Left renal pelvis (tissue), 4 donors: ENCODE measurements around the gene MYOF. TPM values are rescaled to one million over a fixed set of nuclear protein-coding genes. Genes with fewer than 3 reads are reported as not detected.

Source experiments
- DNase-seq, 4 donors: peaks; one replicate each; pipeline ENCODE4 v3.0.0-alpha.2; 2013; ENCODE audit warnings: low read depth in 4 of 4, low spot score in 3 of 4
- polyA plus RNA-seq, 4 donors: library from polyadenylated mRNA; unstranded; fragments of 120-200 nt; gene quantifications; one replicate each; pipeline ENCODE4 v1.2.1, GENCODE V29; 2013; ENCODE audit not compliant: insufficient read length in 4 of 4

MYOF gene
- polyA plus RNA-seq, 4 donors = 31.7 to 45.8 (median 36.8) TPM

- DNase-seq = no peak
Measured at GRCh38 chr10:93274419-93274818, 207.7 kb downstream of the MYOF start.

GRCh38 chr10:93272884-93273675 is 209.1 kb downstream of the MYOF start:
- no peak for DNase-seq

- DNase-seq = no peak
Measured at GRCh38 chr10:93271347-93271746, 210.8 kb downstream of the MYOF start.

GRCh38 chr10:93269281-93269680 is 212.9 kb downstream of the MYOF start:
- DNase-seq = no peak

- no peak for DNase-seq
Measured at GRCh38 chr10:93268021-93268420, 214.1 kb downstream of the MYOF start.

- DNase-seq = no peak
Measured at GRCh38 chr10:93267521-93267920, 214.6 kb downstream of the MYOF start.

- DNase-seq = no peak
Measured at GRCh38 chr10:93266858-93267257, 215.3 kb downstream of the MYOF start.

GRCh38 chr10:93261961-93262610 is 220.0 kb downstream of the MYOF start:
- no peak for DNase-seq

- no peak for DNase-seq
Measured at GRCh38 chr10:93261089-93261488, 221.0 kb downstream of the MYOF start.

GRCh38 chr10:93259126-93259525 is 223.0 kb downstream of the MYOF start:
- no peak for DNase-seq

Other genes starting within 250 kb of the MYOF start
- gene CEP55, start 14.3 kb upstream of the MYOF start, polyA plus RNA-seq = 10 to 100 TPM; 12.4 to 18.4 (median 14.2) TPM
- under 1 TPM in 1 of 4 donors, not detected in 3; 0.08 TPM for gene FFAR4, start 84.3 kb upstream of the MYOF start, polyA plus RNA-seq
- 10 to 100 TPM in 1 of 4 donors, under 1 TPM in 3; 0.27 to 15.7 (median 0.46) TPM for gene RBP4, start 118.9 kb upstream of the MYOF start, polyA plus RNA-seq
- 1 to 10 TPM in 1 of 4 donors, under 1 TPM in 3; 0.24 to 2.5 (median 0.80) TPM for gene PDE6C, start 130.2 kb upstream of the MYOF start, polyA plus RNA-seq
- gene FRA10AC1, start 220.3 kb upstream of the MYOF start, polyA plus RNA-seq = 10 to 100 TPM; 30.4 to 41.8 (median 35.2) TPM